ENCODE measurements around the gene DVL1. TPM values are rescaled to one million over a fixed set of nuclear protein-coding genes. Genes with fewer than 3 reads are reported as not detected.

Gene DVL1
- total RNA-seq, 1 donor from 2014 or later, result 55.0 TPM

GRCh38 chr1:1318777-1319645, 30.2 kb downstream of the DVL1 start:
- H3K36me3 Mint-ChIP-seq (ENCODE audit: low read depth, unreplicated experiment), result peaks cover 12% of the 10 kb centered on the region
- H3K79me2 ChIP-seq (ENCODE audit: insufficient read depth, low read length), result peaks cover 77% of the 10 kb centered on the region

GRCh38 chr1:1318131-1318652, 31.0 kb downstream of the DVL1 start:
- H3K9ac ChIP-seq (ENCODE audit: low read length), result no peak overlapping the region
- Mint-ChIP-seq H3K27me3 (ENCODE audit: low read depth, unreplicated experiment) (no peaks in the 10 kb centered on the region), H3K4me1 (ENCODE audit: low read depth, unreplicated experiment) (peaks cover 27% of the 10 kb centered on the region), H3K9me3 (ENCODE audit: unreplicated experiment) (no peaks in the 10 kb centered on the region), H3K4me3 (ENCODE audit: unreplicated experiment) (no peak overlapping the region), H3K36me3 (ENCODE audit: low read depth, unreplicated experiment) (peaks cover 14% of the 10 kb centered on the region), H3K27ac (ENCODE audit: unreplicated experiment) (peak overlapping the region; percentile 47)
- DNase-seq (ENCODE audit: low read depth), result peak; percentile 93
- FAIRE-seq, result peak; percentile 60
- H3K27me3 ChIP-seq (ENCODE audit: insufficient read depth, low read length), result no peaks in the 10 kb centered on the region
- peaks cover 27% of the 10 kb centered on the region for H3K4me1 ChIP-seq (ENCODE audit: insufficient read depth, low read length)
- TF ChIP-seq CTCF (IDR thresholded peaks at IDR 0.05; ENCODE audit: insufficient read depth, low read depth, low read length), result no peak
- no peak for TF ChIP-seq EZH2 (IDR thresholded peaks at IDR 0.05; ENCODE audit: insufficient read depth, low read length)
- peaks cover 79% of the 10 kb centered on the region for H4K20me1 ChIP-seq (ENCODE audit: insufficient read depth, low read length)
- H3K27ac ChIP-seq (ENCODE audit: low read depth, low read length), result peak overlapping the region; percentile 47
- no peak overlapping the region for H3K4me2 ChIP-seq (ENCODE audit: low read length)
- no peak overlapping the region for H3K4me3 ChIP-seq (ENCODE audit: insufficient read depth, low read depth, low read length)
- H2AFZ ChIP-seq (ENCODE audit: low read depth, low read length), result no peak overlapping the region
- H3K79me2 ChIP-seq (ENCODE audit: insufficient read depth, low read length), result peaks cover 77% of the 10 kb centered on the region
- H3K36me3 ChIP-seq (ENCODE audit: insufficient read depth, low read length), result peaks cover 13% of the 10 kb centered on the region
- no peaks in the 10 kb centered on the region for H3K9me3 ChIP-seq (ENCODE audit: insufficient read depth, low read depth, low read length)

More at GRCh38 chr1:1318777-1319645, 30.2 kb downstream of the DVL1 start:
- Histone ChIP-seq H3K36me3 (ENCODE audit: insufficient read depth, low read length) (peaks cover 9% of the 10 kb centered on the region), H3K27ac (ENCODE audit: low read depth, low read length) (peak overlapping the region; percentile 36), H3K4me1 (ENCODE audit: insufficient read depth, low read length) (peaks cover 31% of the 10 kb centered on the region), H3K9me3 (ENCODE audit: insufficient read depth, low read depth, low read length) (no peaks in the 10 kb centered on the region), H3K4me3 (ENCODE audit: insufficient read depth, low read depth, low read length) (no peak overlapping the region), H3K9ac (ENCODE audit: low read length) (no peak overlapping the region), H4K20me1 (ENCODE audit: insufficient read depth, low read length) (peaks cover 76% of the 10 kb centered on the region), H3K4me2 (ENCODE audit: low read length) (no peak overlapping the region), H3K27me3 (ENCODE audit: insufficient read depth, low read length) (no peaks in the 10 kb centered on the region), H2AFZ (ENCODE audit: low read depth, low read length) (no peak overlapping the region)
- H3K27me3 Mint-ChIP-seq (ENCODE audit: low read depth, unreplicated experiment), result no peaks in the 10 kb centered on the region
- no peaks in the 10 kb centered on the region for H3K9me3 Mint-ChIP-seq (ENCODE audit: unreplicated experiment)
- no peak overlapping the region for H3K4me3 Mint-ChIP-seq (ENCODE audit: unreplicated experiment)
- peak overlapping the region; percentile 47 for H3K27ac Mint-ChIP-seq (ENCODE audit: unreplicated experiment)
- DNase-seq (ENCODE audit: low read depth), result no peak
- no peak for FAIRE-seq
- H3K4me1 Mint-ChIP-seq (ENCODE audit: low read depth, unreplicated experiment), result peaks cover 32% of the 10 kb centered on the region
- TF ChIP-seq CTCF (IDR thresholded peaks at IDR 0.05; ENCODE audit: insufficient read depth, low read depth, low read length), result no peak
- TF ChIP-seq EZH2 (IDR thresholded peaks at IDR 0.05; ENCODE audit: insufficient read depth, low read length), result no peak
